ENCODE data around the gene ZNF326. TPM values are rescaled to one million over a fixed set of nuclear protein-coding genes. Genes with fewer than 3 reads are reported as not detected.
"Not testable (repeated sequence)": the region's sequence is repeated elsewhere in the genome, so short reads cannot be mapped to it uniquely, and the experiment has no call there.

ZNF326 gene
- total and polyA plus RNA-seq, 2 of the 4 experiments (the other 2 are of a cell fraction) = 4.5 to 17.0 TPM

GRCh38 chr1:89984564-89985116, 10.3 kb upstream of the ZNF326 start:
- H4K8ac ChIP-seq (ENCODE audit: low read depth in 2 of 2, low read length in 2 of 2); ATAC-seq (ENCODE audit: low read depth); H4K91ac ChIP-seq (ENCODE audit: insufficient read depth, low read depth, low read length); H2BK20ac ChIP-seq (ENCODE audit: low read depth, low read length); H3K4me1 ChIP-seq (ENCODE audit: control insufficient read depth, insufficient read depth, low read length); dilution Hi-C loops (cut with HindIII; ENCODE audit: low sequenced_read_pairs, unreplicated experiment); H3K79me1 ChIP-seq (ENCODE audit: low read depth in 1 of 2, low read length in 2 of 2); DNase-seq; H3K36me3 ChIP-seq (ENCODE audit: control insufficient read depth, insufficient read depth, low read length); H3K56ac ChIP-seq (ENCODE audit: extremely low read depth, insufficient read depth, low read length); H2BK15ac ChIP-seq (ENCODE audit: low read depth, low read length); H2AFZ ChIP-seq (replicated peaks; ENCODE audit: low read length, poor library complexity); H3K4me2 ChIP-seq (ENCODE audit: low read depth, low read length); H3K9me1 ChIP-seq (ENCODE audit: insufficient read depth, low read length); BruUV-seq (replicated peaks); H2AK5ac ChIP-seq (ENCODE audit: low read depth, low read length); H3K27me3 ChIP-seq (ENCODE audit: control insufficient read depth, insufficient read depth, low read length); H4K5ac ChIP-seq (ENCODE audit: low read depth, low read length); POLR2A ChIA-PET (ENCODE audit: unreplicated experiment); CTCF ChIA-PET; H3K18ac ChIP-seq (ENCODE audit: low read depth, low read length); H4K20me1 ChIP-seq (ENCODE audit: insufficient read depth, low read length); H3K27ac ChIP-seq (ENCODE audit: insufficient read depth, low read length); H2BK120ac ChIP-seq (ENCODE audit: low read depth, low read length); H3K4me3 ChIP-seq (ENCODE audit: insufficient read depth, low read depth, low read length); H3K9me3 ChIP-seq (ENCODE audit: control insufficient read depth, insufficient read depth, low read length); H3K4ac ChIP-seq (ENCODE audit: low read depth, low read length); H3K9ac ChIP-seq (ENCODE audit: low read depth, low read length); H2AK9ac ChIP-seq (replicated peaks; ENCODE audit: low read depth, low read length, poor library complexity); H3K14ac ChIP-seq (replicated peaks; ENCODE audit: low read depth, low read length); H2BK5ac ChIP-seq (ENCODE audit: low read depth, low read length, poor library complexity, severe bottlenecking); H3K23ac ChIP-seq (ENCODE audit: low read depth, low read length): not testable (repeated sequence)
- 94% methylated on average over 3 of the region's 33 CpGs; no CpG with 5 or more reads in 1 of the 2 experiments for WGBS, 2 experiments (ENCODE audit: extremely low coverage in 2 of 2, insufficient read length in 1 of 2)
- in situ Hi-C loops (cut with MboI; ENCODE audit: low sequenced_read_pairs) = loop anchor here (25.0 kb wide), 1 partner anchor 497 kb away; no protein-coding TSS in a partner anchor
- intact Hi-C loops (cut with micrococcal nuclease) = loop anchor here (5.0 kb wide), 2 partner anchors 77 to 162 kb away; partner anchors contain the start of gene LRRC8D
